Esophagus muscularis mucosa (tissue), 3 donors: ENCODE data around the gene MTHFR.

Experiments used
- POLR2A ChIP-seq: fragments of 450-650 bp; IDR thresholded peaks from one replicate; pipeline ENCODE4 v1.6.1; 2017; ENCODE audit warnings: antibody characterized with exemption, moderate library complexity, mild to moderate bottlenecking, low read depth
- POLR2AphosphoS5 ChIP-seq, 2 donors: sonication (generic); formaldehyde crosslinking; IDR thresholded peaks; one replicate each; pipeline ENCODE4 v1.6.1; 2017; ENCODE audit warnings: antibody characterized with exemption in 2 of 2
- TF ChIP-seq, protein P1 (sequence below), 3 experiments: fragments of 200-600 bp in 2 of 3; fragments of 450-650 bp in 1 of 3; sonication (generic) in 2 of 3; IDR thresholded peaks; one replicate each; pipeline ENCODE4 v1.5.1; 2017 to 2019; ENCODE audit warnings: antibody characterized with exemption in 3 of 3, mild to moderate bottlenecking in 2 of 3, moderate library complexity in 1 of 3

DNA sequence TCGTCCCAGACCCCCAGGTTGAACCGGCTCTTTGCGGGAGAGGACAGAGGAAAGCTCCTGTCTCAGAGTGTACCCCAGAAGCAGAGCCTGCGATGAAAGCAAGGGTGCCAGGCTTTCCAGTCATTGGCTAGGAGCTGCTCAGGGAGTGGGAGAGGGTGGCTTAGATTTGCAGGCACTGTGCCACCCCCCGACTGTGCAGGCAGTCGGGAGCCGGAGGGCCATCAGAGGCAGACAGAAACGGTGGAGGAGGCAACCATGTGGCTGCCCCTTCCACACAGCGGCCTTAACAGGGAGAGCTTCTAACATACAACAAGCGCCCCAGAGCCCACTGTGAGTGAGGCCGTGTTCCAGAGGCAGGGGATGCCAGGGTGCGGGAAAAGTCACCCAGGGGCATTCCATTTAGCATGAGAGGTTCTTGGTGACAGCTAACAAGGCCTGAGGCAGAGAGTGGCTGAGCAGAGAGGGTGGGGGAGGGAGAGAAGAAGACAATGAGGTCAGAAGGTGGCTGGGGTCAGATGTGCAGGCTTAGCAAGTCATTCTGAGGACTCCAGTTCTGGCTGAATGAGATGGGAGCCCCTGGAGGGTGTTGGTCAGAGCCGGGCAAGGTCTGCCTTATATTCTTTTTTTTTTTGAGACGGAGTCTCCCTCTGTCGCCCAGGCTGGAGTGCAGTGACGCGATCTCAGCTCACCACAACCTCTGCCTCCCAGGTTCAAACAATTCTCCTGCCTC lies 53.2 kb downstream of the MTHFR start:
- TF ChIP-seq, protein P1, sequence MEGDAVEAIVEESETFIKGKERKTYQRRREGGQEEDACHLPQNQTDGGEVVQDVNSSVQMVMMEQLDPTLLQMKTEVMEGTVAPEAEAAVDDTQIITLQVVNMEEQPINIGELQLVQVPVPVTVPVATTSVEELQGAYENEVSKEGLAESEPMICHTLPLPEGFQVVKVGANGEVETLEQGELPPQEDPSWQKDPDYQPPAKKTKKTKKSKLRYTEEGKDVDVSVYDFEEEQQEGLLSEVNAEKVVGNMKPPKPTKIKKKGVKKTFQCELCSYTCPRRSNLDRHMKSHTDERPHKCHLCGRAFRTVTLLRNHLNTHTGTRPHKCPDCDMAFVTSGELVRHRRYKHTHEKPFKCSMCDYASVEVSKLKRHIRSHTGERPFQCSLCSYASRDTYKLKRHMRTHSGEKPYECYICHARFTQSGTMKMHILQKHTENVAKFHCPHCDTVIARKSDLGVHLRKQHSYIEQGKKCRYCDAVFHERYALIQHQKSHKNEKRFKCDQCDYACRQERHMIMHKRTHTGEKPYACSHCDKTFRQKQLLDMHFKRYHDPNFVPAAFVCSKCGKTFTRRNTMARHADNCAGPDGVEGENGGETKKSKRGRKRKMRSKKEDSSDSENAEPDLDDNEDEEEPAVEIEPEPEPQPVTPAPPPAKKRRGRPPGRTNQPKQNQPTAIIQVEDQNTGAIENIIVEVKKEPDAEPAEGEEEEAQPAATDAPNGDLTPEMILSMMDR (IDR thresholded peaks at IDR 0.05) = no peak
- TF ChIP-seq POLR2AphosphoS5 (IDR thresholded peaks at IDR 0.05) (no peak), POLR2A (no peak)
